Osteoblast (primary cell): ENCODE data around the gene ECHDC1. TPM values are rescaled to one million over a fixed set of nuclear protein-coding genes. Genes with fewer than 3 reads are reported as not detected.

Experiments used
- DNase-seq: peaks from one replicate; pipeline ENCODE4 v3.0.0; 2011; ENCODE audit warnings: low spot score, mixed read lengths; ENCODE audit not compliant: insufficient read length; ENCODE audit errors: missing footprints
- H2AFZ ChIP-seq: 2 replicates; pipeline ENCODE4 v1.6.0; 2011; ENCODE audit warnings: mild to moderate bottlenecking, low read length
- H3K27ac ChIP-seq: 2 replicates; pipeline ENCODE4 v1.5.1; 2011; ENCODE audit warnings: mild to moderate bottlenecking, low read depth, low read length, moderate library complexity
- H3K27me3 ChIP-seq: 2 replicates; pipeline ENCODE4 v1.6.0; 2012; ENCODE audit warnings: mild to moderate bottlenecking, control low read depth, inconsistent platforms, low read length, moderate library complexity; ENCODE audit not compliant: insufficient read depth
- H3K36me3 ChIP-seq: 2 replicates; pipeline ENCODE4 v1.5.1; 2011; ENCODE audit warnings: mild to moderate bottlenecking, low read length, control low read depth, moderate library complexity; ENCODE audit not compliant: insufficient read depth
- H3K4me1 ChIP-seq: 2 replicates; pipeline ENCODE4 v1.5.1; 2011; ENCODE audit warnings: mild to moderate bottlenecking, low read length, control low read depth, moderate library complexity; ENCODE audit not compliant: insufficient read depth
- H3K4me2 ChIP-seq: 2 replicates; pipeline ENCODE4 v1.6.0; 2011; ENCODE audit warnings: mild to moderate bottlenecking, low read length; ENCODE audit not compliant: insufficient read depth
- H3K4me3 ChIP-seq: fragments of 200-600 bp; sonication (generic); 3 replicates; pipeline ENCODE4 v1.5.1; 2012; ENCODE audit warnings: mild to moderate bottlenecking, low read length, inconsistent platforms; ENCODE audit not compliant: insufficient read depth
- H3K79me2 ChIP-seq: 2 replicates; pipeline ENCODE4 v1.6.0; 2012; ENCODE audit warnings: mild to moderate bottlenecking, low read length, control low read depth, inconsistent platforms; ENCODE audit not compliant: insufficient read depth
- H3K9me3 ChIP-seq: 2 replicates; pipeline ENCODE4 v1.5.1; 2011; ENCODE audit warnings: low read depth, low read length, control low read depth
- H4K20me1 ChIP-seq: 2 replicates; pipeline ENCODE4 v1.6.0; 2012; ENCODE audit warnings: mild to moderate bottlenecking, low read length, control low read depth; ENCODE audit not compliant: insufficient read depth
- total RNA-seq: library from RNA; depleted of rRNA; stranded (reverse); fragments of >200 nt; gene quantifications from 2 replicates; pipeline ENCODE4 v1.2.3, GENCODE V29; 2012
- TF ChIP-seq, protein P1 (sequence below): IDR thresholded peaks from 2 replicates; pipeline ENCODE4 v1.5.1; 2011; ENCODE audit warnings: mild to moderate bottlenecking, low read depth, low read length, moderate library complexity; ENCODE audit errors: extremely low read depth

Gene ECHDC1
- total RNA-seq, 1 donor: 67.0 TPM

DNA sequence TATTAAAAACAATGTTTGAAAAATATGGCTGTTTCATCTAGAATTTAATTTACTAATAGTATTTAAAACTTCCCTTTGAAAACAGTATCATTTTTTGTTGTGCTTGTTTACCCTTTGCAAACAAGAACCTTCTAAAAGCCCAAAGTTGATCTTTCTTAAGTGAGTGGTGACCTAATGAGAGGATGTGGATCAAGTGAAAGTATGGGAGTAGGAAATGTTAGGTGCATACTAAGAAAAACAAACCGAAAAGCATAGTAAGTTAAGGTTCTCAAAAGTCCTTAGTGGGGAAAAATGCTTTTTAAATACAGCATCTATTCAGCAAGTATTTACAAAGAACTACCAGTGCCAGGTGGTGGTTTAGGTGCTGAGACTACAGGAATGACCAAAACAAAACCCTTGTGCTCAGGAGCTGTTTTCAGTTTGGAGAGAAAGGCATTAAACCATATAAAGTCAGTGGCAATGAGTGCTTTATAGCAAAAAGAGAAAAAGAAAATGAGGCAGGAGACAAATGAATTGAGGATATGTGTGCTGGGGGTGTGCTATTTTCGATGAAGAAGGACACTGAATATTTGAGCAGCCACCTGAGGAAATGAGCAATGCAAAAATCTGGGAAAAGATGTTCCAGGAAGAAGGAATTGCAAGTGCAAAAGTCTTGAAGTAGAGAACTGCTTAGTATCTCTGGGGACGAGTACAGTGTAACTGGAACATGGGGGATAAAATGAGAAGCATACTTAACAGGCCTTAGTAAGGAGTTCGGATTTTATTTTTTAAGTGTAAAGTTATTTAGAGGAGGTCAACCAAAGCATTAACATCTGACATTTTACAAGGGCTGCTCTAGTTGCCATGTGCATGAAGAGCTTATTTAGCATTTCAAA is 52.8 kb downstream of the ECHDC1 start:
- H2AFZ ChIP-seq: no peak overlapping the region
- no peak overlapping the region for H3K27ac ChIP-seq
- H3K27me3 ChIP-seq: no peaks in the 10 kb centered on the region
- no peaks in the 10 kb centered on the region for H3K9me3 ChIP-seq
- peaks cover 31% of the 10 kb centered on the region for H3K79me2 ChIP-seq
- no peak for DNase-seq
- TF ChIP-seq, protein P1, sequence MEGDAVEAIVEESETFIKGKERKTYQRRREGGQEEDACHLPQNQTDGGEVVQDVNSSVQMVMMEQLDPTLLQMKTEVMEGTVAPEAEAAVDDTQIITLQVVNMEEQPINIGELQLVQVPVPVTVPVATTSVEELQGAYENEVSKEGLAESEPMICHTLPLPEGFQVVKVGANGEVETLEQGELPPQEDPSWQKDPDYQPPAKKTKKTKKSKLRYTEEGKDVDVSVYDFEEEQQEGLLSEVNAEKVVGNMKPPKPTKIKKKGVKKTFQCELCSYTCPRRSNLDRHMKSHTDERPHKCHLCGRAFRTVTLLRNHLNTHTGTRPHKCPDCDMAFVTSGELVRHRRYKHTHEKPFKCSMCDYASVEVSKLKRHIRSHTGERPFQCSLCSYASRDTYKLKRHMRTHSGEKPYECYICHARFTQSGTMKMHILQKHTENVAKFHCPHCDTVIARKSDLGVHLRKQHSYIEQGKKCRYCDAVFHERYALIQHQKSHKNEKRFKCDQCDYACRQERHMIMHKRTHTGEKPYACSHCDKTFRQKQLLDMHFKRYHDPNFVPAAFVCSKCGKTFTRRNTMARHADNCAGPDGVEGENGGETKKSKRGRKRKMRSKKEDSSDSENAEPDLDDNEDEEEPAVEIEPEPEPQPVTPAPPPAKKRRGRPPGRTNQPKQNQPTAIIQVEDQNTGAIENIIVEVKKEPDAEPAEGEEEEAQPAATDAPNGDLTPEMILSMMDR: no peak
- peaks cover 16% of the 10 kb centered on the region for H3K4me1 ChIP-seq
- no peak overlapping the region for H3K4me3 ChIP-seq
- peaks cover 28% of the 10 kb centered on the region for H3K36me3 ChIP-seq
- H4K20me1 ChIP-seq: peaks cover 15% of the 10 kb centered on the region
- no peak overlapping the region for H3K4me2 ChIP-seq

DNA sequence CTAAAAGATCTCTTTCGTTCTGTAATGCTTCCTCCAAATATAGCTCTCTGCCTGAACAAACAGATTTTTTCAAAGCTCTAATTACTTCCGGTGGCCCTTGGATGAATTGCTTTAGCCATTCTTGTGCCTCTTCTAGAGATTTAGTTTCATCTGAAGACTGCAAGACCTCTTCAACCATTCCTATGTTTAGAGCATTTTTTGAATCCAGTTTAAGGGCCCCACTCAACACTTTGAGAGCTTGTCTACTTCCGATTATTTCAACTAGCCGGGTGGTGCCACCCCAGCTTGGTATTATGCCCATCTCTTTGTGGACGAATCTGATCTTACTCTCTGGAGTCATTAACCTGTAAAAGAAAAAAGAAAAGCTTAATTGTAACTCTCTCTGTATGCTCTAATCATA is 53.5 kb downstream of the ECHDC1 start:
- Histone ChIP-seq H3K4me3 (no peak overlapping the region), H4K20me1 (peaks cover 15% of the 10 kb centered on the region), H2AFZ (no peak overlapping the region), H3K4me1 (peaks cover 16% of the 10 kb centered on the region), H3K9me3 (no peaks in the 10 kb centered on the region), H3K79me2 (peaks cover 35% of the 10 kb centered on the region), H3K36me3 (peaks cover 27% of the 10 kb centered on the region), H3K27ac (no peak overlapping the region), H3K4me2 (no peak overlapping the region), H3K27me3 (no peaks in the 10 kb centered on the region)
- TF ChIP-seq, protein P1: no peak
- no peak for DNase-seq

DNA sequence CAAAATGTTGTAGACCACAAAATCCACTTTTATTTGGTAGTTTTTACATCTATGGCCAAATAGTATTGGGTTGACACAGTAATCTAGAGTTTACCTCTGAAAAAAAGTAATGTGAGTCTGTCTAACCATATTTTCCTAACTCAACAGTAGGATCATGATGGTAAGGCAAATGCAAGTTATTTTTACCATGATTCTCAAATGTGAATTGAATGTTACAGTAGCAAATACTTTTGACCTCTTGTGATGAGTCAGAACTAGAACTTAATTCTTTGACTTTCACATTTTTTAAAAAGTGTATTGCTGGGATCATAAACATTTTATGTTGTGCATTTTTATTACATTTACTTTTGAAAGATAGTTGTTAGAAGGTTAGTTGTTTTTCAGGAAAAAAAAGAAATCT is 54.7 kb downstream of the ECHDC1 start:
- peaks cover 15% of the 10 kb centered on the region for H4K20me1 ChIP-seq
- H3K4me2 ChIP-seq: no peak overlapping the region
- H3K36me3 ChIP-seq: peaks cover 27% of the 10 kb centered on the region
- no peak overlapping the region for H3K4me3 ChIP-seq
- H3K4me1 ChIP-seq: peaks cover 16% of the 10 kb centered on the region
- TF ChIP-seq, protein P1: no peak
- no peak overlapping the region for H2AFZ ChIP-seq
- no peaks in the 10 kb centered on the region for H3K27me3 ChIP-seq
- no peak overlapping the region for H3K27ac ChIP-seq
- DNase-seq: no peak
- H3K79me2 ChIP-seq: peaks cover 33% of the 10 kb centered on the region
- no peaks in the 10 kb centered on the region for H3K9me3 ChIP-seq

DNA sequence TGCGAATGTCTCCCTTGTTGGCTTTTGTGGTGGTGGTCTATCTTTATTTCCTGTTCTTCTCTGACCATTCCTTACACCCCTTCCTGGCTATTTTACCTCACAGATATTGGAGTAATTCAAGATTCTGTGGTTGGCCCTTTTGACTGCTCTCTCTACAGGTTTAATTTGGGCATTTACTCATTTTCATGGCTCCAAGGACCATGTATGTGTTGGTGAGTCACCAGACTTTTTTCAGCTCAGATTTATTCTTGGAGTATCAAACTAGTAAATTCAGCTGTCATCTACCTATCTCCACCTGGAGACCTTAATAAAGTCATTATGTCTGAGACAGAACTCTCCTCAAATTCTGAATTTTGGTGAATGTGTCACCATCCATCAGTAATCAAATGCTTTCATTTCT is 61.2 kb downstream of the ECHDC1 start:
- Histone ChIP-seq H3K27me3 (no peaks in the 10 kb centered on the region), H3K4me1 (no peaks in the 10 kb centered on the region), H3K36me3 (peaks cover 37% of the 10 kb centered on the region), H2AFZ (no peak overlapping the region), H4K20me1 (peaks cover 10% of the 10 kb centered on the region), H3K4me3 (no peak overlapping the region), H3K9me3 (no peaks in the 10 kb centered on the region), H3K4me2 (no peak overlapping the region), H3K27ac (no peak overlapping the region), H3K79me2 (peaks cover 55% of the 10 kb centered on the region)
- TF ChIP-seq, protein P1: no peak
- DNase-seq: no peak
